Ishikawa (cell line): ENCODE measurements around the gene OR6K3.

ENCODE experiments used
- CEBPB ChIP-seq: IDR thresholded peaks from 2 replicates; pipeline ENCODE4 v1.6.1; 2012
- CREB1 ChIP-seq: IDR thresholded peaks from 2 replicates; pipeline ENCODE4 v1.6.1; 2012; ENCODE audit warnings: low read depth
- EGR1 ChIP-seq: IDR thresholded peaks from 2 replicates; pipeline ENCODE4 v1.6.1; 2012
- EP300 ChIP-seq: IDR thresholded peaks from 2 replicates; pipeline ENCODE4 v1.6.1; 2012; ENCODE audit warnings: borderline replicate concordance
- FOXM1 ChIP-seq: IDR thresholded peaks from 2 replicates; pipeline ENCODE4 v1.6.1; 2012; ENCODE audit warnings: low read depth, borderline replicate concordance
- MAX ChIP-seq: IDR thresholded peaks from 2 replicates; pipeline ENCODE4 v1.6.1; 2012
- NFIC ChIP-seq: IDR thresholded peaks from 2 replicates; pipeline ENCODE4 v1.6.1; 2012
- RAD21 ChIP-seq: IDR thresholded peaks from 2 replicates; pipeline ENCODE4 v1.6.1; 2012; ENCODE audit warnings: low read depth
- REST ChIP-seq: IDR thresholded peaks from 2 replicates; pipeline ENCODE4 v1.6.1; 2012; ENCODE audit warnings: low read depth, mild to moderate bottlenecking
- TAF1 ChIP-seq: IDR thresholded peaks from 2 replicates; pipeline ENCODE4 v1.6.1; 2012; ENCODE audit warnings: low read depth, mild to moderate bottlenecking
- TCF12 ChIP-seq: IDR thresholded peaks from 2 replicates; pipeline ENCODE4 v1.6.1; 2012; ENCODE audit warnings: low read depth
- TEAD4 ChIP-seq: IDR thresholded peaks from 2 replicates; pipeline ENCODE4 v1.6.1; 2012
- USF1 ChIP-seq: IDR thresholded peaks from 2 replicates; pipeline ENCODE4 v1.6.1; 2012
- YY1 ChIP-seq: IDR thresholded peaks from 2 replicates; pipeline ENCODE4 v1.6.1; 2012; ENCODE audit warnings: low read depth
- ZBTB7A ChIP-seq: IDR thresholded peaks from 2 replicates; pipeline ENCODE4 v1.6.1; 2012; ENCODE audit warnings: low read depth

Gene OR6K3

GRCh38 chr1:158720620-158721019 is at the start of gene OR6K3:
TSS of gene OR6K3 (minus strand) at chr1:158720720. CDS start at chr1:158718115, 2,605 bp downstream.
- TF ChIP-seq CREB1: no peak
- TF ChIP-seq TAF1: no peak
- TF ChIP-seq MAX: no peak

- no peak for TF ChIP-seq RAD21
- TF ChIP-seq CREB1: no peak
- no peak for TF ChIP-seq TCF12
- no peak for TF ChIP-seq TAF1
- TF ChIP-seq EP300: no peak
- TF ChIP-seq ZBTB7A: no peak
These were observed 33.9 kb upstream of the OR6K3 start, which contains the start of gene OR6K6 for GRCh38 chr1:158754420-158754819. TSS of gene OR6K6 (plus strand) at chr1:158754720. CDS start at chr1:158754888, 168 bp downstream.

- TF ChIP-seq FOXM1: no peak
- TF ChIP-seq ZBTB7A: no peak
- no peak for TF ChIP-seq CREB1
- TF ChIP-seq EGR1: no peak
- no peak for TF ChIP-seq EP300
- TF ChIP-seq TCF12: no peak
- no peak for TF ChIP-seq RAD21
- no peak for TF ChIP-seq CEBPB
- TF ChIP-seq MAX: no peak
- no peak for TF ChIP-seq NFIC
- no peak for TF ChIP-seq TEAD4
- no peak for TF ChIP-seq USF1
- no peak for TF ChIP-seq YY1
- TF ChIP-seq TAF1: no peak
- no peak for TF ChIP-seq REST
These were observed 31.7 kb upstream of the OR6K3 start for GRCh38 chr1:158752155-158752712.

- TF ChIP-seq NFIC (no peak), ZBTB7A (no peak), TEAD4 (no peak), EP300 (no peak)
These were observed 15.3 kb upstream of the OR6K3 start for GRCh38 chr1:158735848-158736247.

GRCh38 chr1:158732524-158732923 is 12.0 kb upstream of the OR6K3 start:
- TF ChIP-seq USF1 (no peak), TAF1 (no peak), RAD21 (no peak), CEBPB (no peak), YY1 (no peak), EGR1 (no peak), MAX (no peak), ZBTB7A (no peak), CREB1 (no peak), FOXM1 (no peak), TEAD4 (no peak), EP300 (no peak)

- TF ChIP-seq EGR1 (no peak), RAD21 (no peak), CEBPB (no peak), TEAD4 (no peak), REST (no peak), CREB1 (no peak), TAF1 (no peak), YY1 (no peak), MAX (no peak)
These were observed 11.2 kb upstream of the OR6K3 start for GRCh38 chr1:158731707-158732106.
